HG03025 (cell line): ENCODE measurements around the gene JPH3.

Source experiments
- ATAC-seq: cut with Tn5 transposase; IDR thresholded peaks from one replicate; pipeline ENCODE4 v1.9.1; 2021; ENCODE audit warnings: mild to moderate bottlenecking, moderate library complexity; ENCODE audit not compliant: unreplicated experiment, low FRiP score

The JPH3 gene

DNA sequence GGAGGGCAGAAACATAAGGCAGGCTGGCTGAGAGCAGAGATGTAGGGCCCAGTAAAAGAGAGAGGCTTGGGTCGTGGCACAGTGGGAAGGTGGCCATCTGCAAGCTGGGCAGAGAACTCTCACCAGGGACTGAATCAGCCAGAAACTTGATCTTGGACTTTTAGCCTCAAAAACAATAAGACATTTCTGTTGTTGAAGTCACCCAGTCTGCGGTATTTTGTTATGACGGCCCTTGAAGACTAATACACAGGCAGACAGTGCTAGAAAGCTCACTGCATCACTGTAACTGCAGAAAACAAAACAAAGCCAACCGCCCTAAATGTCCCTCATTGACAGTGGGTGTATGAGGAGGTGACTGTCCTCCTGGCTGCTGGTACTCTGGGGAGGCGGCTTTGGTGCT is 3.9 kb upstream of the JPH3 start:
- no peak for ATAC-seq

DNA sequence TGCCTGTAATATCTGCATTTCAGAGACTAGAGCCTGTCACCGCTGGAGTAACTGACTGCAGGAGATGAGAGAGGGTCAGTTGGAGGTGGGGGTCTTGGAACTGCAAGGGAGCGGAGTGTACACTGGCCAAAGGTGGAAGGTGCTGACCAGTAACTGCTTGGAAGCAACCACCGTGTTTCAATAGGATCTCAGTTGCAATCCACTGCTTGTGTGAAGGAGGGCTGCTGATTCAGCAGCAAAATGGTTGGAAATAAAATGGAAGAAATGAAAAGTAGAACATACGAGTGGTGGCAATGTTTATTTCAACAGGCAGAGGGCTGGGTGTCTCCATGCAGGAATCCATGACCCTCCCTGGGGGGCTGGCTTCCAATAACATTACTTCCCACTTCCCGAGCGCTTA is 2.1 kb upstream of the JPH3 start:
- ATAC-seq = no peak

DNA sequence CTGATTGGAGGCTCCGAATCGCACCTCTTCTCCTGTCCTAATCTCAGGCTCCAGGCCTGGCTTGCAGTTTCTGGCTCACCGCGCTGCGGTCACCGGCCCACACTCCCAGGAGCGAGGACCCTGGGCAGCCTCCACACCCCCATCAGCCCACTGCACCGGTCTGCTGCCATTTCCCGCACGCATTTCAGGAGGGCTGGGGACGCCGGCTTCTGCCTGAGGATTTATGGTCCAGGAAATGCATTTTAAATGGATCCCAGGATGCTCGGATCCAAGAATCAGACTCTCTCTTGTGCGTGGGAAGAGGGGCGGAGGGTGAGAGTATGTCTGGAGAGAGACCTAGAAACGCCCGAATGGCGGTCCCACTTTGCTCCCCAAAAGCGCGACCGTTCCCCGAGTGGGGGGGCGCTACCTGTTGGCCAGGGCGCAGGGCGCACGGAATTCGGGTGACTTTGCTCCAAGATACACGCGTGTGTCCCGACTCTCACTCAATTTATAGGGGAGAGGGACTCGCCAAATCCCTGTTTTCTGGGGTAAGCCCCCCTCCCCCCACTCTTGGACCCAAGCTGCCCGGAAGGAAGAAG is 817 bp upstream of the JPH3 start:
- ATAC-seq = no peak

DNA sequence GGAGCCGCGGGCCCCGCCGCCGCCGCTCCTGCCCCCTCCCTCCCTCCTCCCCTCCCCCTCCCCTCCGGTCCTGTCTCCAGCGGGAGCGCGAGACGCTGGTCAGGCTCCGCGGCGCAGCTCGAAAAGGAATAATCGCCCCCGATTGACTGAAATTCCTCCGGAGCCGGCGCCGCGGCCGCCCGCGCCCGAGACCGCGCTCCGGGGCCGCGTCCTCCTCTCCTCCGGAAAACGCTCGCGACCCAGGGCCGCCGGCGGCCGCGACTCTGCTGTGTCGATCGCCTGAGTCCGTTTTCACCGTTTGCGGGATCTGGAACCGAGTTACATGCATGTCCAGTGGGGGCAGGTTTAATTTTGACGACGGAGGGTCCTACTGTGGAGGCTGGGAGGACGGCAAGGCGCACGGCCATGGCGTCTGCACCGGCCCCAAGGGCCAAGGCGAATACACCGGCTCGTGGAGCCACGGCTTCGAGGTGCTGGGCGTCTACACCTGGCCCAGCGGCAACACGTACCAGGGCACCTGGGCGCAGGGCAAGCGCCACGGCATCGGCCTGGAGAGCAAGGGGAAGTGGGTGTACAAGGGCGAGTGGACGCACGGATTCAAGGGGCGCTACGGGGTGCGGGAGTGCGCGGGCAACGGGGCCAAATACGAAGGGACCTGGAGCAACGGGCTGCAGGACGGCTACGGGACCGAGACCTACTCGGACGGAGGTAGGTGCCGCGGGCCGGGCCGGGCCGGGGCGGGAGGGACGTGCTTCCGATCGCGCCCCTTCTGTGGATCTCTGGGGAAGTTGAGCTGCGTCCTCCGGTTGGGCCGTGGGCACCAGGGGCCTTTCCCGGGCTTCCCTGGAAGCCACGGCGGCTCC is 744 bp downstream of the JPH3 start:
- ATAC-seq = no peak

DNA sequence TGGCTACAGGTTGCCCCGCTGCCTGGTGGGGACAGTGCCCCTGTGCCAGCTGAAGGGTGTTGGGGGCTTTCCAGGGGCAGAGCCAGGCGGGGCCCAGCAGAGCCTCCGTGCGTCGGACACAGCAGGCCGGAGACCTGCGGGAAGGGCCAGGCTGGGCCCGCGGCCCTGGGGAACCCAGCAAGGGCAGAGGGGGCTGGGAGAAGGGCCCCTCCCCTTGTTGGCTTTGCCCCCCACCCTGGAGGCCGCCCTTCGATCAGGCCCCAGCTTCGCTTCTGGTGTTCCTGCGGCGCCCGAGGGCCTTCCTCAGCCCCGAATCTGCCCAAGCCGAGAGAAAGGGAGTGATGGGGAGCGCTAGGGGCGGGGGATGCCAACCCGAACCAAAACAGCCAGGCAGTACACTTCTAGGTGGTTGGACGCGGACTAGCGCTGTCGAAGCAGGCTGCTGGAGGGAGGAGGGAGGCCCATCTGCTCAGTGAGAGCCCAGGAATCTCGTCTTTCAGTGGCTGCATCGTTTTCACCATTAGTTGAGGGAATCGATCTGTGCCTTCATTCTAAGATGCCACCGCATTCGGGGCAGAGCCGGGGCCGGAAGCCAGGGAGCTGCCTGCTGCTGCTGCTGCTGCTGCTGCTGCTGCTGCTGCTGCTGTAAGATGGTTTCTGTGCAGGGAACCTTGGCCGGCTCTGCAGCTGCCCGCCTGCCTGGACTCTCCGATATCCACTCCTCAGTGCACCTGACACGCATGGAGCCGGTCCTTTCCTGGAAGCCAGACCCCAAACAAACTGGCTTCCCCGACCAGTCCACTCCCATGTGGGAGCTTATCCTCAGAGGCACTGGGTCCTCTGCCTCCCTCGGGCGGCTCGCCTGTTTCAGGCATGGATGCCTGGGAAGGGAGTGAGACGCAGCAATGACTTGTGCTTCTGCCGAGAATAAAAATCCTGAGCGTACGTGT is 1.7 kb downstream of the JPH3 start:
- ATAC-seq = no peak

DNA sequence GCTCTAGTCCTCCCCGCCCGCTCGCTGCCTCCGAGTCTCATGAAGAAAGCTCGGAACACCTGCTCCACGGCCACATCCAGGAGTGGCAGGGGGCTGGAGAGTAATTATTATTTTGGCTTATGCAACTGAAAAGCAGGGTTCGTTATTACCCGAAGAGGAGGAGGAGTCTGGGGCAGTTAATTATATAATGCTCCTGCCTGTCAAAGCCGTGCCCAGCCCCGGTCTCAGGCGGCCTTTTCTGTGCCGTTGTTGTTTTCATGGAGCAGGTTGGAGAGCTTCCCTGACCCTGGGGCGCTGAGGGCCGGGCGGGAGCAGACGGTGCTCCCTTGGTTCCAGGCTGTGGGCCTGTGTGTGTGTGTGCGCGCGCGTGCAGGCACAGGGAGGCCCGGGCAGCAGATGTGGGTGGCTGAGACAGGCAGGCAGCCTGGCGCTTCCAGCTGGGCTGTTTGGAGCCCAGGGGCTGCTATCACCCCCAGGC is 2.4 kb downstream of the JPH3 start:
- ATAC-seq = no peak

DNA sequence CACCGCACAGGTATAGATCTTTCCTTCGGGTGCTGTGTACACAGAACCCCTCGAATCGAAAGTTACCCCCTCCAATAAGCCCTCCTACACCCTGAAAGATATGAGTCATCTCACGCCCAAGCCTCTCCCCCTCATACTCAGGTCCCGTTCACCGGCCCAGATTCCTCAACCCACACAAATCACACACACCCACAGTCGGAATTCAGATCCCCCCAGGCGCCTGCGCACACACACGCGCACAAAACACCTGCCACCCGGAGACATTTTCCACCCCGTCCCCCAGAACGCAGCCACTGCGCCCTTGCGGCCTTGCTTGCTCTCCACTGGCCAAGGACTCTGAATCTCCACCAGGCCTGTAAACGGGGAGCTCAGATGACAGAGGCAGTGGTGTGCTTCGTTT is 4.9 kb downstream of the JPH3 start:
- no peak for ATAC-seq

DNA sequence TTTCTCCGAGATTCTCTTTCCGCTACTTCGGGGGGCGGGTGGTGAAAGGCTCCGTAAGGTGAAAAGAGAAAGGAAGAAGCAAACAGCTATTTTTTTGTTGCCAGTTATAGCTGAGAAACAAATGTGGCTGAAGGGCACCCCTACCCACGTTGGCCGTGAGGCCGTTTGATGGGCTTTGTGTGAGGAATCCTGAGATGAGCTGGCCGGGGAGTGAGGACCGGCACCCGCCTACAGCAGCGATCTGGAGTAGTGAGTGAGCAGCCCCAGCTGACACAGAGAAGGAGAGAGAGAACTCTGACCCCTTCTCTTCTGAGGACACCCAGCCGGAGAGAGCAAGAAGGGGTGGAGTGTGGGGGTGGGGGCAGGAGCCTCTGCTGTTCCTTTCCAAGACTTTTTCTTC is 5.6 kb downstream of the JPH3 start:
- no peak for ATAC-seq

DNA sequence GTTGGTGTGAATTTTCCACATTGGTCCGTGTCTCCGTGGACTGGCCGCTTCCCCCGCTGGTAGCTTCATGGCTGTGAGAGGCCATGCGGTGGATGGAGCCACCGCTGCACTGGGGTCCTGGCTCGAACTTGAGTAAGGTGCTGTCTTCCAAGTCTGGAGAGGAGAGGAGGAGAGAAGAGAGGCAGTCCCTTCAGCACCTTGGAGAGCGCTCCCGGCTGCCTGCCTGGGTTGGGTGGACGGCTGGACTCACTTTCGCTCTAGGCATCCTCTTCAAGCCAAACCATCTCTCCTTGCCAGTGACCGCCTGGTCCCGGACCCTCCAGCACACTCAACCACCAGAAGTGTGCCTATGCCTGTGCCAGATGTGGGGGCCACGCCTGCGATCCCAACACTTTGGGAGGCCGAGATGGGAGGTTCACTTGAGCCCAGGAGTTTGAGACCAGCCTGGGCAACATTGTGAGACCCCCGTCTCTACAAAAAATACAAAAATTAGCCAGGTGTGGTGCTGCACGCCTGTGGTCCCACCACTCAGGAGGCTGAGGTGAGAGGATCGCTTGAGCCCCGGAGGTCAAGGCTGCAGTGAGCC is 6.2 kb downstream of the JPH3 start:
- no peak for ATAC-seq

DNA sequence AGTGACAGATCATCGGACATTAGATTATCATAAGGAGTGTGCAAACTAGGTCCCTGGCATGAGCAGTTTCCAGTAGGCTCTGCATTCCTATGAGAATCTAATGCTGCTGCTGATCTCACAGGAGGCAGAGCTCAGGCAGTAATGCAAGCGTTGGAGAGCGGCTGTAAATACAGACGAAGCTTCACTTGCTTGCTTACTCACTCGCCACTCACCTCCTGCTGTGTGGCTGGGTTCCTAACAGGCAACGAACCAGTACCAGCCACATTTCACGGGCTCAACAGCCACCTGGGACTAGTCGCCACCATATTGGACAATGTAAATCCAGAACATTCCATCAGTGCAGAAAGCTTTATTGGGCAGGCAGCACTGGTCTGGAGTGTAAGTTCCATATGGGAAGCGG is 7.7 kb downstream of the JPH3 start:
- ATAC-seq = no peak

DNA sequence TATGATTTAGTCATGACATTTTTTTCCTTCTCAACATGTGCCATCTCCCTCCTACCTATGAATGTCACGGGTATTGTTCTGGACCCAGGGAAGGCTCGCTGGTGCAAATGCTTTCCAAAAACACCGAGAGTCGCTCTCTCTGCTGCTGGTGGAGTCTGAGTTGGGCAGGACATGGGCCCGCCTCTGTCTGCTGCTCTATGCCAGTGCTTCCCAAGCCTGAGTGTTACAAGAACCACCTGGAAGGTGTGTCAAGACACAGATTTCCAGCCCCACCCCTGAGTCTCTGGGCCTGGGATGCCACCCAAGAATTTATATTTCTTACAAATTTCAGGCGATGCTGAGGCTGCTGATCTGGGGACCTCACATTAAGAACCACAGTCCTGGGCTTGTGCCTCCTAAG is 9.1 kb downstream of the JPH3 start:
- no peak for ATAC-seq

DNA sequence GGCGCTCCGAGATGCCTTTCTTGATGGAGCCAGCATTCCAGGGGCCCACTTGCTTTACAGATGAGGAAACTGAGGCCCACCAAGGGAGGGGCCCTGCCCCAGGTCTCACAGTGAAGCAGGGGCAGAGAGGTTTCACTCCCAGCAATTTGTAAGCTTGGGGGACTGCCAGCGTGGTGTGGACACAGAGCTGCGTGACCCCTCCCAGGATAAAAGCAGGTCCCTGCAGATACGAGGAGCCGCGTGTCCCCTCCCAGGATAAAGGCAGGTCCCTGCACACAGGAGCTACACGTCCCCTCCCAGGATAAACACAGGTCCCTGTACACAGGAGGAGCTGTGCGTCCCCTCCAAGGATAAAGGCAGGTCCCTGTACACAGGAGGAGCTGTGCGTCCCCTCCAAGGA is 11.7 kb downstream of the JPH3 start:
- ATAC-seq = no peak

DNA sequence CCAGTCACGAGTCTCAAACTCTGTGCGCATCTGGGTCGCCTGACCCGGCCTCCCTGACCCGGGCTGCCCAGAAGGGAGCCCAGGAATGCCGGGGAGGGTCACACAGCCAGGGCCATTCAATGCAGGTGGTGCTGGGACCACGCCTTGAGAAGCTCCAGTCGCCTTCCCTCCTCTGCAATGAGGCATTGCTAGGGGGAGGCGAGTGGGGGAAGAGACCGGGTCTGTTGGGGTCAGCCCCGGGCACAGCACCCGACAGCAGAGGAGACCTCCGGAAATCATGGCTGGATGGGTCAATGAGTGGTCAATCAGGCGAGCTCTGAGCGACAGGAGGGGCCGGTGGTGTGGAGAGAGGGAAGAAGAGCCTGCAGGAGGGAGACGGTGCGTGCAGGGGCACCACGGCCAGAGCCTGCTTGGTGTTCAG is 13.3 kb downstream of the JPH3 start:
- no peak for ATAC-seq

DNA sequence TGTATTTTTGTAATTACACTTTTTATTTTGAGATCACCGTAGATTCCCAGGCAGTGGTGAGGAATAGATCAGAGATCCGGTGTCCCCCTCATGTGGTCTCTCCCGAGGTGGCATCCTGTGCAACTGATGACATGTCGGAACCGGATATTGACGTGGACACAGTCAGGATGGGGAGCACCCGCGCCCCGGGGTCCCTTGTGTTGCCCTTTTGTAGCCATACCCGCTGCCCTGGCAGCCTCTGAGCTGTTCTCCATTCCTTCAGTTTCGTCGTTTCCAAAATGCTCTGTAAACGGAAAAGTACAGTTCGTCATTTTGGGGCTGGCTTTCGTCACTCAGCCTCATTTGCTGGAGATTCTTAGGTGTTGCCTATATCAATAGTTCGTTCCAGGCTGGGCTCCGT is 14.2 kb downstream of the JPH3 start:
- ATAC-seq = no peak

DNA sequence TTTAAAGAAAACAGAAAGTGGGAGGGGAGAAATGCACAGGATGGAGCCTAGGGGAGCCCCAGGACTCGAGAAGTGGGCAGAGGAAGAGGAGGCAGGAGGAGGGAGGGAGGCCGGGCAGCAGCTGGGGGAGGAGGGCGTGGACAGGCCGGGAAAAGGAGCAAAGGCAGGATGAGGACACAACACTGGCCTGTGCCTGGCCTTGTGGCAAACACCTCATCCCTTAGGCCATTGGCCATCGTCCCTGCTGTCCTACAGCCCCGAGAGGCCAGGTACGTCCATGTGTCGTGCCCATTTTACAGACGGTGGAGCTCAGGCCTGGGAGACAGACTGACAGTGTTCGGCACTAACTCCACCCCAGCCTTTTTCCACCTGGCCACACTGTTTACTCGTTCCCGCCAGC is 15.9 kb downstream of the JPH3 start:
- ATAC-seq = no peak

DNA sequence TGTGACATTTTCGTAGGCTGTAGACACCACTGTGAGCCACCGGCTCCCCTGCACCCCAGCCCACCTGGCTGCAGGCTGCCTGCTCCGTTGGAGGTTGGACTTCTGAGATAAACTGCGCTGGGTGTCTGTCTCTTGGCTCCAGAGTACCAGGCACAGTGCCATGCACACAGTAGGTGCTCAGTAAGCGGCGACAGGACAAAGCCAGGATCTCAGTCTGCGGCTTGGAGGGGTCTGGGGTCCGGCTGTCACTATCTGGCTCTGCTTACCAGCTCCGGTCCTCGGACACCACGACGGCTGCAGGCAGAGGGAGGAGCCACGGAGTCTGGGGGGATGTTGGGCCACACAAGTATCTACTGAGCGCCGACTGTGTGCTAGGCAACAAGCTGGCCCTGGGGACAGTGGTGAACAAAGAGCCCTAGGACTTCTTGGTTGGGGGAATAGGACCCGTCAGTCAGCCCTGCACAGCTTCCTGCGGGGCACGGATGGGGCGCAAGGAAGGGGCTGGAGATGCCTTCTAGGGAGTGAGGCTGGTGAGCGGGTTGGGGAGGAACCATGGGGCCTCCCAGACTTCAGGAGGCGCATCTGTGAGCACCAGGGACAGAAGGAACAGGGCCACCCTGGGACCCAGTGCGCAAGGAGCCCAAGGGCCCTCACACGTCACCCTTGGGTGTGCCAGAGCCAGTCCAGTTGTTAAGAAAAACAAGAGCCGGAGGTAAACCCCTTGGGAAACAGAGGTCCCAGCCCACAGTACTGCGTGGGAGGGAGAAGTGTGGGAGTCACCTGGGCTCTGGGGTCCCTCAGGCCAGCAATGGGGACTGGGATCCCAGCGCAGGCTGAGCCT is 17.3 kb downstream of the JPH3 start:
- no peak for ATAC-seq

DNA sequence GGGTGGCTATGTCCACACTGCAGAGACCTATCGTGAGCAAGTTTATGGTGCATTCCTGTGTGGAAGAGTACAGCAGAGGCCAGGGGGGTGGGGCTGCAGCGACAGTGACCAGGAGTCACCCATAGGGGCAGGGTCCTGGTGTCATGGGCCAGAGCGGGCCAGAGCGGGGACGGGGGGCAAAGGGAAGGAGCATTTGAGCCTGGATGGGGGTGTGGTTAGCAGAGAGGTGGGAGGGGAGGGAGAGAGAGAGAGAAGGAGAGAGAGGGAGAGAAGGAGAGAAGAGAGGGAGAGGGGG is 17.8 kb downstream of the JPH3 start:
- ATAC-seq = no peak

DNA sequence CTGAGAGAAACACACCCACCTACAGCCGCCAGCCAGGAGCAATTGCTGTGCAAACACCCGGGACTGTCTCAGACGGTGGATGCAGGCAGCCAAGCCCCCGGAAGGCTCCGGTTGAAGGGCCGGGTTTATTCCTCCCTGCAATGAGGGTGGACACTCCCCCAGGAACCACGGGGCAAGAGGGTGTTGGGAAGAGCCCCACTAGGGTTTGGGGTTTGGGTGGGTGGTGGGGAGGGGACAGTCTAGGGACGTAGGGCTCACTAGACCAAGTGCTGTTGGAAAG is 19.2 kb downstream of the JPH3 start:
- ATAC-seq = no peak

DNA sequence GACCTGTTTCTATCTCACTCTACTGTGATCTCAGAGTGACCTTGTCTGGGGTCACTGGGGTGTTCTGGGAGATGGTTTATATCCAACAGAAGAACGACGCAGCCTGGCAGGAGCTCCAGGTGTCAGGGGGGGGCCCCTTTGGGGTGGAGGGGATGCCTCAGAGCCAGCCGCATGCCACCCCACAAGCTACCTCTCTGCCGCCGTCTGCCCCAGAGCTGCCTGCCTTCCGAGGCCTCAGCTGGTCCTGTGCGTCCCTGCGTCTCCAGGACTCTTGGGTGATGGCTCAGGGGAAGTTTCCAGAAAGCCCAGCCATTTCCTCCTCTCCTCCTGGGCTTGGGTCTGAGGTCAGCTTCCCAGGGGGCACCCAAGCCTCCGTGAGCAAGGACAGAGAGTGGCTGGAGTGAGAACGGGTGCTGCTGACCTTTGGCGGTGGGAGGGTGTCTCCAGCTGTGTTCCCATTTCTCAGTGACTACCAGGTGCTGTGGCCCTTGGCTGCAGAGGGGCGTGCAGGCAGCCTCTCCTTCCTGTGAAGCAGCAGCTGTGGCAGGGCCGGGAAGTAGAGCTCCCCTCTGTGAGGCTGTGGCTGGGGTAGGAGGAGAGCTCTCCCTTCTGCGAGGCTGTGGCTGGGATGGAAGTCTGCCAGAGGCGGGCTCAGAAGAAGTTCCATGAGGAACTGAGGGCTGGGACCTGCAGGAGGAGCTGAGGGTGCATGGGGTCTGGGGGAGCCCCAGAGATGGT is 19.8 kb downstream of the JPH3 start:
- no peak for ATAC-seq
